Nephron (organoid): ENCODE measurements around the gene NBEAL2.
A peak's percentile ranks its signal among the peaks of the same experiment; 100 is the strongest.

Experiments used
- H3K27ac Mint-ChIP-seq, 3 experiments: 2 replicates each; pipeline ENCODE4 v1.8.0; 2020; ENCODE audit warnings: mixed read lengths in 3 of 3, mild to moderate bottlenecking in 2 of 3, moderate library complexity in 1 of 3
- H3K27me3 Mint-ChIP-seq: 2 replicates; pipeline ENCODE4 v1.8.0; 2021; ENCODE audit warnings: low read depth, mild to moderate bottlenecking, moderate library complexity, mixed read lengths
- H3K36me3 Mint-ChIP-seq: 2 replicates; pipeline ENCODE4 v1.8.0; 2020; ENCODE audit warnings: low read depth, mixed read lengths
- H3K4me1 Mint-ChIP-seq: 2 replicates; pipeline ENCODE4 v1.8.0; 2020; ENCODE audit warnings: mixed read lengths
- H3K4me3 Mint-ChIP-seq, 3 experiments: 2 replicates each; pipeline ENCODE4 v1.8.0; 2020; ENCODE audit warnings: mild to moderate bottlenecking in 3 of 3, mixed read lengths in 3 of 3, moderate library complexity in 2 of 3
- H3K9me3 Mint-ChIP-seq: 2 replicates; pipeline ENCODE4 v1.8.0; 2020; ENCODE audit warnings: mixed read lengths
- TF ChIP-seq, protein P1 (sequence below), 3 experiments: fragments of 200-600 bp; sonication (generic); IDR thresholded peaks; one replicate each; pipeline ENCODE4 v1.5.0; 2021; ENCODE audit warnings: antibody characterized with exemption in 3 of 3; ENCODE audit not compliant: unreplicated experiment in 3 of 3

NBEAL2 gene

GRCh38 chr3:47003056-47003410, 23.6 kb downstream of the NBEAL2 start:
- Mint-ChIP-seq H3K4me3 (no peak overlapping the region), H3K4me1 (no peaks in the 10 kb centered on the region), H3K27me3 (no peaks in the 10 kb centered on the region), H3K27ac (no peak overlapping the region), H3K9me3 (no peaks in the 10 kb centered on the region), H3K36me3 (no peaks in the 10 kb centered on the region)
- TF ChIP-seq, protein P1, sequence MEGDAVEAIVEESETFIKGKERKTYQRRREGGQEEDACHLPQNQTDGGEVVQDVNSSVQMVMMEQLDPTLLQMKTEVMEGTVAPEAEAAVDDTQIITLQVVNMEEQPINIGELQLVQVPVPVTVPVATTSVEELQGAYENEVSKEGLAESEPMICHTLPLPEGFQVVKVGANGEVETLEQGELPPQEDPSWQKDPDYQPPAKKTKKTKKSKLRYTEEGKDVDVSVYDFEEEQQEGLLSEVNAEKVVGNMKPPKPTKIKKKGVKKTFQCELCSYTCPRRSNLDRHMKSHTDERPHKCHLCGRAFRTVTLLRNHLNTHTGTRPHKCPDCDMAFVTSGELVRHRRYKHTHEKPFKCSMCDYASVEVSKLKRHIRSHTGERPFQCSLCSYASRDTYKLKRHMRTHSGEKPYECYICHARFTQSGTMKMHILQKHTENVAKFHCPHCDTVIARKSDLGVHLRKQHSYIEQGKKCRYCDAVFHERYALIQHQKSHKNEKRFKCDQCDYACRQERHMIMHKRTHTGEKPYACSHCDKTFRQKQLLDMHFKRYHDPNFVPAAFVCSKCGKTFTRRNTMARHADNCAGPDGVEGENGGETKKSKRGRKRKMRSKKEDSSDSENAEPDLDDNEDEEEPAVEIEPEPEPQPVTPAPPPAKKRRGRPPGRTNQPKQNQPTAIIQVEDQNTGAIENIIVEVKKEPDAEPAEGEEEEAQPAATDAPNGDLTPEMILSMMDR (IDR thresholded peaks at IDR 0.05; ENCODE audit: unreplicated experiment in 3 of 3): no peak

GRCh38 chr3:47003461-47004368, 24.2 kb downstream of the NBEAL2 start:
- H3K36me3 Mint-ChIP-seq: no peaks in the 10 kb centered on the region
- TF ChIP-seq, protein P1 (IDR thresholded peaks at IDR 0.05; ENCODE audit: unreplicated experiment in 3 of 3): no peak
- H3K27ac Mint-ChIP-seq: no peak overlapping the region
- no peaks in the 10 kb centered on the region for H3K9me3 Mint-ChIP-seq
- no peaks in the 10 kb centered on the region for H3K4me1 Mint-ChIP-seq
- H3K27me3 Mint-ChIP-seq: no peaks in the 10 kb centered on the region
- no peak overlapping the region for H3K4me3 Mint-ChIP-seq

DNA sequence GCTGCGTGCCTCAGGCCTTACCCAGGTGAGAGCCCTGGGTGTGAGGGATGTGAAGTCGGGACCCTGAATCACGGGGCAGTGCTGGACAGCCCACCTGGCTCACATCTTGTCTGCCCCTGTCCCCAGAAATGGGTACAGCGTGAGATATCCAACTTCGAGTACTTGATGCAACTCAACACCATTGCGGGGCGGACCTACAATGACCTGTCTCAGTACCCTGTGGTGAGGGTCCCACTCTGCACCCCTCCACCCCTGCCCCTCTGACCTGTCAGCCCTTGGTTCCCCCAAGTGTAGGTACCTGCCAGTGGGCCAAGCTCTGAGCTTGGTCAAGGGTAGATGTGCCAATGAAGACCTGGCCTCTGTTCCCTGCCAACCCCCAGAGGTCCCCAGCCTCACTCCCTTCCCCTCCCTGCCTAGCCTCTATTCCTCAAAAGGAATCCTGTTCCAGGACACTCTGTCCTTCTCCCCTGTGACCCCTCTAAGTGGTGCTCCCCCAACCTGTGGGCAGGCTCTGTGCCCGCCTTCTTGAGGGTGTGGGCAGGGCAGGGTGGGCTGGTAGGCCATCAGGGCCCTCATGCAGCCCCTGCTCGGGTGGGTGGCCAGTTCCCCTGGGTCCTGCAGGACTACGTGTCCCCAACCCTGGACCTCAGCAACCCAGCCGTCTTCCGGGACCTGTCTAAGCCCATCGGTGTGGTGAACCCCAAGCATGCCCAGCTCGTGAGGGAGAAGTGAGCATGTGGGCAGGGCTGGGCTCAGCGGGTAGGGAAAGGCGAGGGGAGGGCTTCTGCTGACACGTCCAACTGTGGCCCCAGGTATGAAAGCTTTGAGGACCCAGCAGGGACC, 25.1 kb downstream of the NBEAL2 start:
- Mint-ChIP-seq H3K4me1 (no peaks in the 10 kb centered on the region), H3K9me3 (no peaks in the 10 kb centered on the region), H3K27me3 (no peaks in the 10 kb centered on the region), H3K36me3 (no peaks in the 10 kb centered on the region), H3K27ac (no peak overlapping the region), H3K4me3 (no peak overlapping the region)
- TF ChIP-seq, protein P1 (IDR thresholded peaks at IDR 0.05; ENCODE audit: unreplicated experiment in 3 of 3): no peak

- Mint-ChIP-seq H3K27ac (no peak overlapping the region), H3K9me3 (no peaks in the 10 kb centered on the region), H3K36me3 (no peaks in the 10 kb centered on the region), H3K4me3 (no peak overlapping the region), H3K27me3 (no peaks in the 10 kb centered on the region), H3K4me1 (no peaks in the 10 kb centered on the region)
- TF ChIP-seq, protein P1 (IDR thresholded peaks at IDR 0.05; ENCODE audit: unreplicated experiment in 3 of 3): no peak
Measured at GRCh38 chr3:47005212-47006144, 26.0 kb downstream of the NBEAL2 start.

GRCh38 chr3:47006145-47006651, 26.7 kb downstream of the NBEAL2 start:
- Mint-ChIP-seq H3K36me3 (no peaks in the 10 kb centered on the region), H3K4me1 (no peaks in the 10 kb centered on the region), H3K9me3 (no peaks in the 10 kb centered on the region), H3K27me3 (no peaks in the 10 kb centered on the region), H3K27ac (no peak overlapping the region), H3K4me3 (peak overlapping the region in 1 of 3 experiments; percentile 34)
- TF ChIP-seq, protein P1 (IDR thresholded peaks at IDR 0.05; ENCODE audit: unreplicated experiment in 3 of 3): no peak
